ENCODE measurements around the gene CRB1.

The CRB1 gene

GRCh38 chr1:197362871-197363270, 94.8 kb downstream of the CRB1 start:
- no peak overlapping the region for H3K4me3 ChIP-seq (ENCODE audit: low read depth, low read length)
- H3K27ac ChIP-seq (ENCODE audit: extremely low read depth, low read depth, low read length) = no peak overlapping the region
- no peaks in the 10 kb centered on the region for H3K4me1 ChIP-seq (ENCODE audit: control insufficient read depth, insufficient read depth, low read length)
- CTCF ChIA-PET = no interaction called here
- H3K9me3 ChIP-seq (ENCODE audit: control insufficient read depth, insufficient read depth, low read depth, low read length) = no peaks in the 10 kb centered on the region
- H3K36me3 ChIP-seq (ENCODE audit: control insufficient read depth in 2 of 2, insufficient read depth in 1 of 2, low read length in 2 of 2) = no peaks in the 10 kb centered on the region
- POLR2A ChIA-PET = no interaction called here
- TF ChIP-seq ZXDB (tag by site-specific recombination; IDR thresholded peaks at IDR 0.05) (no peak), ZNF549 (tag by site-specific recombination; IDR thresholded peaks at IDR 0.05) (no peak), ZSCAN5A (tag by site-specific recombination; IDR thresholded peaks at IDR 0.05) (no peak), ZNF571 (tag by site-specific recombination; IDR thresholded peaks at IDR 0.05) (no peak), YY1 (tag by site-specific recombination; IDR thresholded peaks at IDR 0.05) (no peak), ZNF302 (tag by site-specific recombination; IDR thresholded peaks at IDR 0.05; ENCODE audit: low read depth) (no peak), KLF8 (tag by site-specific recombination; IDR thresholded peaks at IDR 0.05) (no peak), MEIS1 (CRISPR knock-in tag; IDR thresholded peaks at IDR 0.05; ENCODE audit: borderline replicate concordance) (no peak), ZNF596 (tag by site-specific recombination; IDR thresholded peaks at IDR 0.05) (no peak), ZNF140 (tag by site-specific recombination; IDR thresholded peaks at IDR 0.05) (no peak), ZSCAN16 (tag by site-specific recombination; IDR thresholded peaks at IDR 0.05) (no peak), ZNF704 (tag by site-specific recombination; IDR thresholded peaks at IDR 0.05) (no peak), PRDM10 (tag by site-specific recombination; IDR thresholded peaks at IDR 0.05) (no peak), BCL11A (tag by site-specific recombination; IDR thresholded peaks at IDR 0.05; ENCODE audit: low read depth) (no peak), ZNF112 (tag by site-specific recombination; IDR thresholded peaks at IDR 0.05) (no peak)

GRCh38 chr1:197363855-197364254, 95.8 kb downstream of the CRB1 start:
- CTCF ChIA-PET = interaction anchor here (0.5 kb wide), 1 partner anchor 42 kb away, joined by 3 read pairs; no protein-coding TSS in a partner anchor
- Histone ChIP-seq H3K36me3 (ENCODE audit: control insufficient read depth in 2 of 2, insufficient read depth in 1 of 2, low read length in 2 of 2) (no peaks in the 10 kb centered on the region), H3K9me3 (ENCODE audit: control insufficient read depth, insufficient read depth, low read depth, low read length) (no peaks in the 10 kb centered on the region), H3K4me1 (ENCODE audit: control insufficient read depth, insufficient read depth, low read length) (no peaks in the 10 kb centered on the region), H3K27ac (ENCODE audit: extremely low read depth, low read depth, low read length) (no peak overlapping the region), H3K4me3 (ENCODE audit: low read depth, low read length) (no peak overlapping the region)
- POLR2A ChIA-PET = no interaction called here
- TF ChIP-seq ZNF600 (tag by site-specific recombination; IDR thresholded peaks at IDR 0.05) (no peak), ZNF76 (tag by site-specific recombination; IDR thresholded peaks at IDR 0.05; ENCODE audit: borderline replicate concordance, low read depth) (no peak), ZXDB (tag by site-specific recombination; IDR thresholded peaks at IDR 0.05) (no peak), PRDM6 (tag by site-specific recombination; IDR thresholded peaks at IDR 0.05) (no peak), ZNF138 (tag by site-specific recombination; IDR thresholded peaks at IDR 0.05; ENCODE audit: borderline replicate concordance) (no peak), ZNF274 (IDR thresholded peaks at IDR 0.05; ENCODE audit: low read length) (no peak), ZNF274 (tag by site-specific recombination; IDR thresholded peaks at IDR 0.05; ENCODE audit: borderline replicate concordance) (no peak), ZNF133 (tag by site-specific recombination; IDR thresholded peaks at IDR 0.05) (no peak), ZNF148 (tag by site-specific recombination; IDR thresholded peaks at IDR 0.05; ENCODE audit: borderline replicate concordance) (no peak), ZNF561 (tag by site-specific recombination; IDR thresholded peaks at IDR 0.05; ENCODE audit: borderline replicate concordance) (no peak), MEIS1 (CRISPR knock-in tag; IDR thresholded peaks at IDR 0.05; ENCODE audit: borderline replicate concordance) (no peak), KLF17 (tag by site-specific recombination; IDR thresholded peaks at IDR 0.05) (no peak)
